Activated CD4-positive, alpha-beta T cell treated with anti-CD3 and anti-CD28 coated beads, Interleukin-2, amount 50 U/mL, for 24 hours (primary cell): Measurements from ENCODE around the gene ZNFX1.

ENCODE experiments used
- DNase-seq, 2 donors: peaks; one replicate each; pipeline ENCODE4 v3.0.0-alpha.2; 2020; ENCODE audit warnings: low read depth in 1 of 2, low spot score in 1 of 2

The ZNFX1 gene

DNA sequence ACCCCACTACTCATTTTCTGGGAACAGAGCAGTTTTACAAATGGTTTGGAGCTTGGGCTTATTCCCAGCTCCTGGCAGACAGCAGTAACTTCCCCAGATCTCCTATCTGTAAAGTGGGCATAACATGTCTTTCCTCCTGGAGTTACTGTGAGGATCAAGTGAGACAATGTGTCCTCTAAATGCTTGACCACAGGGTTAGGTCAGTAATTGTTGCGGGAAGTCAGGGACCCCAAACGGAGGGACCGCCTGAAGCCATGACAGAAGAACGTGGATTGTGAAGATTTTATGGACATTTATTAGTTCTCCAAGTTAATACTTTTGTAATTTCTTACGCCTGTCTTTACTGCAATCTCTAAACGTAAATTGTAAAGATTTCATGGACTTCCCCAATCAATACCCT lies 15.3 kb upstream of the ZNFX1 start:
- DNase-seq = no peak

DNA sequence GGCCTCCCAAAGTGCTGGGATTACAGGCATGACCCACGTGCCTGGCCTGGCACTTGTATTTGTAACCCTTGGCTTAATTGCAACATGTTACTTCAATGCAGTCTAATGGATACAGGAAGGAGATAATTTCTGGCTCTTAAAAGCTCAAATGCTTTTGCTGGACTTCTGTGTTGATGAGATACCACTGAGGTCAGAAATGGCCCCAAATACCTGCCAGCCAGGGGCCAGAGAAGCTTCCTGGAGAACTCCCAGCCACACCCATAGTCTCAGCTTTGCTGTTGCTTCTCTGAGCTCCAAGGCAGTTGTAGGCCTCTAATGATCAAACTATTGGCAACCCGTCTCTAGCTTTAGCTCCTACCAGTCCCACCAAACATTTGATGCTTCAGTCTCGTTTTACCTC lies 14.2 kb upstream of the ZNFX1 start:
- no peak for DNase-seq

DNA sequence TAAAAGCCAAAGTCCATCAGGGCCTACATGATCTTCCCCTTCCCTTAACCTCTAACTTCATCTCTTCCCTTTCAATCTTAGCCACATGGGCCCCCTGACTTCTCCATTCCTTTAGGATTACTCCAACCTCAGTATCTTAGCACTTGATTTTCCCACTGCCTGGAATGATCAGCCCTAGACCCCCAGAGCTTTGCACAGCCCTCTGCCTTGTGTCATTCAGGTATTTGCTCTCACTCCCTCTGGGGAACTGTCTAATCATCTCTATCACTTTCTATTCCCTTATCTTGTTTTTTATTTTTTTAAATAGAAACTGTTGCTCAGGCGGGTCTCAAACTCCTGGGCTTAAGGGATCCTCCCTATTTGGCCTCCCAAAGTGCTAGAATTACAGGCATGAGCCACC lies 13.3 kb upstream of the ZNFX1 start:
- DNase-seq = no peak

DNA sequence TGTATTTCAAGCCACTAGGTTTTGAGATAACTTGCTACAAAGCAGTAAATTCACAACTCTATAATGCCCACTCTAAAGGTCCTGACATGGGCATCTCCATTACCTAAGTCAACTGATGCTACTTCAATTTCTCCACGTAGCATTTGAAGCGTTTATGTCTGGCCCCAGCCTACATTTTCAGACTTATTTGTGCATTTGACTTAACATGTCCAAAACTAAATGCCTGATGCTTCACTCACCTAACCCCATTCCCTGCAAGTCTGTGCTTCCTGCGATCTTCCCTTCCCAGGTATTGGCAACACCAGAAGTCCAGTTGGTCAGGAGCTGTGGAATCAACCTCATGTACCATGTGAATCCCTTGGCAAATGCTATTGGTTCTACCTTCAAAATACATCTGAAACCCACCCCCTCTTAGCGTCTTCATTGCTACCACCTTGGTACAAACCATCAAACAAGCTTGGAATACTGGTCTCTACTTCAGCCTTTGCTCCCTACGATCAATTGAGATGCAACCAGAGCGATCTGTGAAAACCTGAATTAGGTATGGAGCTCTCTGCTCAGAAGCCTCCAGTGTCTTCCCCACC lies 12.8 kb upstream of the ZNFX1 start:
- no peak for DNase-seq

DNA sequence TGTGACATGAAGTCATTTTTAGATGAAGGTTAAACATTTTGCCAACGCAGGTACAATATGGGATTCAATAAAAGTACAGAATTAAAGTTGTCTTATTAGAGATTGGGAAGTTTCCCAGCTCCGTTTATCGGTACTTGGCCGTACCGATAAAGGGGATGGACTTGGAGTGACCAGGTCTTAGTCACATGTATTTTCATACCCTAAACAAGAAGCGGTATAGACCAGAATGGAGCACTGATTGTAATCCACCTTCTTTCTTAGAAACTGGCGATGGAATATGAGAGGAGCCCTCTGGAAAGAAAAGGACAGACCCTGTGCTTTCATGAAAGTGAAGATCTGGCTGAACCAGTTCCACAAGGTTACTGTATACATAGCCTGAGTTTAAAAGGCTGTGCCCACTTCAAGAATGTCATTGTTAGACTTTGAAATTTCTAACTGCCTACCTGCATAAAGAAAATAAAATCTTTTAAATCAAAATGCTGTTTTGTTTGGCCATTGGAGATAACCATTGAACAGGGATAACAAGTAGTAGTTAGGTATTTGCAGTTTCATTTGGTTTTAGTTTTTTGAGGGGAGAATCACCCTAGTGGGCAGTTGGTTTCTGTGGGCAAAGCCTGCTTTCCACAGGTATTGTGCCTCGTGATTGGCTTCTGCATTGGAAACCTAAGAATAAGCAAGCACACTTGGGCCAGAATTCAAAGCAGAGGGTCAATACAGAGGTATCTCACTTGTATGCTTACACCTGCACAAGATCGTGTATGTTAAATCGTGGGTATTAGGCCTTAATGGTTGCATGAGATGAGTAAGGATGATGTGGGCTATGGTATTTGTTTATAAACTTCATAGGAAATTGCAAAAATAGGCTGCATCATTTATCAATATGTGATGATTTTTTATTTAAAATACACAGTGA lies 11.2 kb upstream of the ZNFX1 start:
- no peak for DNase-seq

DNA sequence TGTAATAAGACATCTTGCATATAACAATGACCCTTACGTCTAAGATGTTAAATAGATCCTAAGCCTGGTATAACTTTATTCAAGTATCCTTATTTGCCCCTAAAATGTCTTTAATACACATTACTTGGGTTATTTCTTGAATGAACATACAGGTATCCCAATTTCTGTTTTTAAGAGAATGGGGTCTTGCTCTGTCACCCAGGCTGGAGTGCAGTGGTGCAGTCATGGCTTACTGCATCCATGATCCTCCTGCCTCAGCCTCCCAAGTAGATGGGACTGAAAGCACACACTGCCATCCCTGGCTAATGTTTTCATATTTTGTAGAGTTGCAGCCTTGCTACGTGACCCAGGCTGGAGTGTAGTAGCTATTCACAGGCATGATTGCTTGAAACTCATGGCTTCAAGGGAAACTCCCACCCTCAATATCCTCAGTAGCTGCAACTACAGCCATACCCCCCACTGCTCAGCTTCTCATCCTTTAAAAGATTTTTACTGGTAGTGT lies 10.4 kb upstream of the ZNFX1 start:
- no peak for DNase-seq

DNA sequence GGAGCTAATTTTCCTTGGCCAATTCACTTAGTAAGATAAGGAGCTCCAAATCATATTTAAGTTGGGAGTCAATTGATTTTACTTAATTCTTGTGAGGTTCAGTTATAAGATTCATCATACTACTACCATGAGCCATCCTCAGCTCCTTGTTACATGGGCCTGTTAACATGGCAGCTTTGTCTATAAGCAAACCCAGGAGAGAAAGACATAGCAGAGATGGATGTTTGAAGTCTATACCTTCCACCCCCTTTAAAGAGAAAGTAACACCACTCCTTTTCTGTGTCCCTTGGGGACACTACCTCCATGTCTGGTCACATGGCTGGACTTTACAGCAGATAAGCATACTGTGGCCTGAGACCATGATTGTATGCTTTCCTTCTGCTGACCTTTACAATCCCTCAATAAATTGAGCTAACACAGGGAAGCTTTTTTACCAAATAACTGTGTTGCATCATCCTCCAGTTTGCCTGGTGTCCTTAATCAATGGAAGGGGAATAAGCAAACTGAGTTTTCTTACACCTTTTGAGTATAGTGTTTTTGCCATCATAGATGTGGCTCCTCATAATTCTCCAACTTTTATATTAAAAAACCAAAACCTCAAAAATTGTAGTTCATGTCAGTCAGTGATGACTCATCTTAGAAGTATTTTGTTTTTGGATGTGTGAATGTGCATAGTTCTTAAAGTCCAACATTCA lies 9.8 kb upstream of the ZNFX1 start:
- DNase-seq = no peak

DNA sequence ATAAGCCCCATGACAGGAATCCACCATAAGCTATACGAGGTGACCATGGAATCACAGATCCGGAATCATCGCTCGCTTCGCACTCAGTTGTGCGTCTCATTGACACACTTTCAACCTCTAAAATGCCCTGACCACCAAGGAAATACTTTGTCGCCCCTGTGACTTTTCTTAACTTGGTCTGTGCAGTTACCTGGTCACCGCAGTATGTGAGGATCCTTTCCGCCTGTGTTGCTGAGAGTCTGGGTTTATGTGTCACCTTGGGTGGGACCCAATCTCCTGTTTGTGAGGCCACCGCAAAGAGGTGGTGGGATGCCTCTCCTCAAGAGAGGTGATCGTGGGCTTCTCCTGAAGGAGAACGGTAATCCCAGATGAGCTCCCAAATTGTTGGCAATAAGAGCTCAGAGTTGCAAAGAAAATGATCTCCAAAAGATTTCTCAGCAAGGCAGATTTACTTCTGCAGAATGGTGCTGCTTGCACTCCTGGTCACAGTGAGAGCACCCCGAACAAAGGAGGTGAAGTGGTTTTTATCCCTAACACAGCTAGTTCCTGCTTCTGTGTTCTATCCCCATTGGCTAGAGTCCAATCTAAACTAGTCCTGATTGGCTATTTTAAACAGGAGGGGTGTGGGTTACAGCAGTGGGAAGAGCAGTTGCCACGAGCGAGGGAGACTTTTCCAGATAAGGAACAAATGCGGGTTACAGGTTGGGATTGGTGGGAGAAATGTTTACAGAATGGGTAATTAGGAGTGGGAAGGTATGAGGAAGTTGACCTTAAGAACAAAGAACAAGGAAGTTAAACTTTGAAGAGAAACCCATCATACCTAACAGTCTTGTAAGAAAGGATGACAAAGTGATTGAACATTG lies 9.1 kb upstream of the ZNFX1 start:
- no peak for DNase-seq

DNA sequence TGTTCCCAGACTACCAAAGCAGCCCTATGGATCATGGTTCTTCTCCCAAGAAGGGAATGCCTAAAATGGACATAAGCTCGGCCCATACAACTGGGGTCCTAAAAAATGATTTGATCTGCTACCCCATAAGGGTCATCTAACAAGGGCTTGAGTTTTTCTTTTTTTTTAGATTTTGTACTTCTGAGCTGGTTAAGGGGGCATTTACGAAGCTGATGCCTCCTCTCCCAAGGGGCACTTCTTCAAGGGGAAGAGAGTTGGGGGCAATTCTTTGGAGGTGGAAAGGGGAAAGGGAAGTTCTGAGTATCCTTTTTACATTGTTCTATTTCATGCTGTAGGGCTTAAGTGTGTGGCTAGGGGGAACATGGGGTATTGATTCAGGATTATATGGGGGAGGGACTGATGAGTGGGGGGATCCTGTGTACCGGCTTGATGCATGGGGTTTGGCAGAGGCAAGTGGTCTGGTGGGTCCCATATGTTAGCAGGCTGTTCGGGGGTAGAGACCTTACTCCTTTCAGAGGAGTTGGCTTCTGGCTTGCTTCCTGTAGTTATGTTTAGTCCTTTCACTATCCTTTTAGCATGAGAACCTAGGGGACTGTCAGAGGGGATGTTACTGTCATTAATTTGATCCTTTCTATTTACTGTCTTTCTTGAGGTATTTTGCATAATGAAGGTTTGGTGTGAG lies 8.1 kb upstream of the ZNFX1 start:
- DNase-seq = no peak

DNA sequence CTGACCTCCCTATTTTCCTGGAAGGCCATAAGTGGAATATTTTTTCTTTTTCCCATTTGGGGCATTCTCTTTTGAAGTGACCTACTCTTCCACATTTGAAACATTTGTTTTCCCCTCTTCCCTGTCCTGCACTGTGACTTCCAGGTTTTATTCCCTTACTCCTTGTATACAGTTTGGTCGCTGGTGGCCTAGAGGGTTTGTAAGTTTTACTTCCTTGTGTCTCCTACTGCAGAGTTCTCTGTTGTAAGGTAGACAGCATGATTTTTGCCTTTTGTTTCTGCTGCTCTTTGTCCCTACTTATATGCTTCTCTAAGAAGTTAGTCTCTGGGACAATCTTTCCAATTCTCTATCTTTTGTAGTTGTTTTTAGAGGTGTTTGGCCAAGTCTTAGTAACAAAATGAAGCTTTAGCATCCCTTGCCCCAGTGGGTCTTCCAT lies 7.4 kb upstream of the ZNFX1 start:
- no peak for DNase-seq

DNA sequence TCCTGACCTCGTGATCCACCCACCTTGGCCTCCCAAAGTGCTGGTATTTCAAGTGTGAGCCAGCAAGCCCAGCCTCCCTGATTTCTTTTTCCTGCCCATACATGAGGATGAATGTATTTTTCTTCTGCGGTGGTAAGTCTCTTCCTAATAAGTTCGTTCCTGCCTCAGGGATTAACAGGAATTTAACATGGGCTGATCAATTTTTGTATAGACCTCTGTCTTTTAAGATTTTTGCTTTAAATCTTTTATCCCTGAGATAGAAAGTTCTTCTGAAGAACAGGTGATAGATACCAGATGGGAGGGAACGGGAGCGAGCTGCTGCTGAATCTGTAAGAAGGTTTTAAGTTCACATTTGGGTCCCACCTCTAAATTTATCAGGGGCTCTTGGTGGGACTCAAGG lies 7.0 kb upstream of the ZNFX1 start:
- no peak for DNase-seq

DNA sequence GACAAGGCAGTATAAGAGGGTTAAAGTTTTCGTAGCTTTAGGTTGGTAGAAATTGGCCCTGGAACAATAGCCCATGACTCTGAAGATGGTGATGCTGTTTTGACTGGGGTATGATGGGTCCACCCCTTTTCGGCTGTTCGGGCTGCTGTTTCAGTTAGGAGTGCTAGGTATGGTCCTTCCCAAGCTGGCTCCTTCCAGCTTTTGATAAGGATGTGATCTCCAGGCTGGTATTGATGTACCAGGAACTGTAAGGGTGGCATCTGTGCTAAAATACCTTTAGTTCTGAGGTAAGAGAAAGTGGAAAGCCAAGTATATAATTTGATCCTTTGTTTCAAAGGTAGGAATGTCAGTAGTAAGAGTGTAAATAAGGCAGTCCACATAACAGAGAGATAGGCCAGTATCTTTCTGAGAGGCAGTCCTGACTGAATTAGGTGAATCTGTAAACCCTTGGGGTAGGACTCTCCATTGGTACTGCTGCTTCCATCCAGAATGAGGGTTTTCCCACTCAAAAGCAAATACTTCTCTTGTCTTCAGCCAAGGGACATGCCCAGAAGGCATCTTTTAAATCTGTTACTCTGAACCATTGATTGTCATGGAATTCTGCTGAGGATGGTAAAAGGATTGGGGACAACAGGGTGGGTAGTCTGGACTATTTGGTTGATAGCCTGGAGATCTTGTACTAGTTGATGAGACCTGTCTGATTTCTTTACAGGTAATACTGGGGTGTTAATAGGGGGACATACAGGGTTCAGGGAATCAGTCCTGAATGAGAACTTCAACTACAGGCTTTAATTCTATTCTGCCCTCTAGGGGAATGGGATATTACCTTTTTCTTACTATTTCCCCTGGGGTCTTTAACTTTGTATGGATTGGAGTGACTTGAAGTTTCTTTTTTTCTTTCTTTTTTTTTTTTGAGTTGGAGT lies 6.1 kb upstream of the ZNFX1 start:
- no peak for DNase-seq

DNA sequence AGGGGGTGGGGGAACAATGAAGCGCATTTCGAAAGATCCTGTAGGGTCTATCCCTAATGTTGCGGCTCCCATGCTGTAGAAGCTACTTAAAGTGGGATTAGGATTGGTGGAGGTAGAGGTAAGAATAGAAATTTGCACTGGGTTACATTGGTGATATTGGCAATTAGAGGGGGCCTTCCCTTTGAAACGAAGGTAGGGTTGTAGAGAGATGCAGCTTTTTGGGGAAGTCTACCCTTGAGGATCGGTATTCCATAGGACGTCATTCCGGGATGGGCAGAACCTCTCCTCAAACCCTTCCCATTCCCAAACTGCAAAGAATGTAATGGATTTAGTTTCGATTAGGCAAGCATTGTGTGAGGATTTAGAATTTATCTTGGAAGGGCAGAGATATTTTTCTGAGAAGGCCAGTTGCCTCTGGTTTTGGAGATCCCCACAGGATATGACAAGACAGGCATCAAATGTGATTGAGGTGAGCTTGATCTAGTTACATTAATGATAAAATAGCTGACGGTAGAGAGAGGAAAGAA lies 5.4 kb upstream of the ZNFX1 start:
- DNase-seq = no peak

DNA sequence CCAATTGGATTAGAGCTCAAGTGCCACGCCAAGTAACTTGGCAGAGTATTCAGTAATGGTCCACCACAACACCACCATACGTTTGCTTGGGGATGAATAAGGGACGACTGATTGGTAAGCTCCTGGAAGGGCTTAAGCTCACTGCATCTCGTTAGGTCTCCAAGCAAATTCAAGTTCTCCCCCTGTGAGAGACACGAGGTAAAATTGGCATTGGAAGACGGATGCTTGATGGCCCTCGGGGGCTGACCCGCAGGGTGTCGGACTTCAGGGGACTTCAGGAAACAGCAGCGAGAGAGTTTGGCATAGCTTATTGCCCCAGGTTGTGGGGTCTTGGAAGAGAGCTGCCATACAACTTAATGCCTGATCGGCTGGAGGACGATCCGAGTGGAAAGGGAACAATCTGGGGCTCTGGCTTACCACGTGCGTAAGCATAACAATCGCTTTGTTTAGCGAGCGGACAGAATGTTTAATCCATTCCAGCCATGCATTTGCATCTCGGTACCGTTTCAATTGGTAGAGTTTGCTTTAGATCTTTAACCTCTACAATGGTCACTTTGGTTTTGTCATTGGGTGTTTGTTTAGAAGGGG lies 4.8 kb upstream of the ZNFX1 start:
- DNase-seq = no peak

DNA sequence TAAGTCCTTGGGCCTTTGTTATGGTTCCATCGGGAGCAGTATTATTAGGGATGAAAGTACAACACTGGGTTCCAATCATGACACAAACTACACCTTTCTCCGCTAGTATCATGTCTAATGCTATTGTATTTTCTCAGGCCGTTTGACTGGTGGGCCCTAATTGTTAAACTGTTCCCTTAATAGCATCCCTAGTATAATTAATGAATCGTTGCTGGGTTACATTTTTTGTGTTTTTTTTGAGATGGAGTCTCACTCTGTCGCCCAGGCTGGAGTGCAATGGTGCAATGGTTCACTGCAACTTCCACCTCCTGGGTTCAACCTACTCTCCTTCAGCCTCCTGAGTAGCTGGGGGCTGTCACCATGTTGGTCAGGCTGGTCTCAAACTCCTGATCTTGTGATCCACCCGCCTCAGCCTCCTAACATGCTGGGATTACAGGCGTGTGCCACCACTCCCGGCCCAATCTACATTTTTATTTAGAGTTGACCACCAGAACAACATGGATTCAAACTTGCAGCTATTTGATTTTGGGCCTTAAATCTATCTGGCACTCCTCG lies 4.1 kb upstream of the ZNFX1 start:
- DNase-seq = no peak

DNA sequence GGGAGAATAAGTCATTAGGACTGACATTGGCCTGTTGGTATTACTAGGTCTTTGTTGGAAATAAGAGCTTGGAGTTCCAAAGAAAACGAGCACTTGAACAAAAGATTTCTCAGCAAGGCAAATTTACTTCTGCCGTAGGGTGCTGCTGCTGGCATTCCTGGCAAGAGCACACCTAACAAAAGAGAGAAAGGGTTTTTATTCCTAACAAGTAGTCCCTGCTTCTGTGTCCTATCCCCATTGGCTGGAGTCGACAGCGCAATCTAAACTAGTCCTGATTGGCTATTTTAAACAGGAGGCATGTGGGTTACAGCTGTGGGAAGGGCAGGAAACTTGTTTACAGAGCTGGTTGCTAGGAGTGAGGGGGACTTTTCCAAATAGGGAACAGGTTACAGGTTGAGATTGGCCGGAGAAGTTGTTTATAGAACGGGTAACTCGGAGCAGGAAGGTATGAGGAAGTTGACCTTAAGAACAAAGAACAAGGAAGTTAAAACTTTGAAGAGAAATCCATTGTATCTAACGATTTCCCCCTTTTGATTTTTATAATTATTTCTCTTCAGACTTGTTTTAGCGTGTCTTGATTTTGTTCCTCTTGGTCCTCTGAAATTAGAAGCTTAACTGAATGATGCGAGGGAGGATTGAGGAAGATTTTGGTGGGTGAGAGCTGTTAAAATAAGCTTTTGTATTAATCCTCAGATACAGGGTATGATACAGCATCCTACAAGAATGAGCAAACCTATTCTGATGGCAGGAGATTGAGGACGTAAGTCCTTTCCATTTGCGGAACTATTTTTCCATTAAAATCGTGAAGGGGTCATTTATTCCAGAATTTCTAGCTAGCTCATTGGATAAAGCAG lies 3.4 kb upstream of the ZNFX1 start:
- DNase-seq = no peak

DNA sequence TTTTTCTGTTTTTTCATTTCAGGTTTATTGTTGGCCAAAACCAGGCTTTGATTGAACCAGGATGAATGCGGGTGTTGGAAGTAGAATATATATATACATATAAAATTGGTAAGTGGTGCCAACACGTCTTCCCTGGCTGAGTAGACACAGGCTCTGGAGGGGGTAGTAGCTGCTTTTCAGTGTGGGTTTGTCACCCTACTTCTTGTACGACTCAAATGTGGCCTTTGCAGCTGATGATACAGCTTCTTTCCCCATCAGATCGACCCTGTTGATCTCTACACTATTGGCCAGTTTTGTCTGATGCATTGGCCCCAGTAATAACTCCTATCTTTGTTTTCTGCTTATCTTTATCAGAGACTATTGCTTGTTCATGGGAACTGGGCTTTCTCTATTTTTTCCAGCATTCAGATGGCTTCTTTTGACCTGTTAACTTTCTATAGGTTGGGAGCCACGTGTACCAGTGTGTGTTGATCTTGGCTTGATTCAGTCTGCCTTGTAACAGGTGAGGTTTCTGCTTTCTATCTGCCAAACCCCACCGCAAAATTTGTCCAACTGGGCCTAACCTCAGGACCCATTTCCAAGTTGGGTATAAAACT lies 2.7 kb upstream of the ZNFX1 start:
- no peak for DNase-seq
